Bronchial smooth muscle cell (primary cell): ENCODE measurements around the gene ENOX2. TPM values are rescaled to one million over a fixed set of nuclear protein-coding genes. Genes with fewer than 3 reads are reported as not detected.

Experiments
- total RNA-seq: library from RNA; depleted of rRNA; stranded (reverse); fragments of >200 nt; gene quantifications from 2 replicates; pipeline ENCODE4 v1.2.1, GENCODE V29; 2014

ENOX2 gene, protein sequence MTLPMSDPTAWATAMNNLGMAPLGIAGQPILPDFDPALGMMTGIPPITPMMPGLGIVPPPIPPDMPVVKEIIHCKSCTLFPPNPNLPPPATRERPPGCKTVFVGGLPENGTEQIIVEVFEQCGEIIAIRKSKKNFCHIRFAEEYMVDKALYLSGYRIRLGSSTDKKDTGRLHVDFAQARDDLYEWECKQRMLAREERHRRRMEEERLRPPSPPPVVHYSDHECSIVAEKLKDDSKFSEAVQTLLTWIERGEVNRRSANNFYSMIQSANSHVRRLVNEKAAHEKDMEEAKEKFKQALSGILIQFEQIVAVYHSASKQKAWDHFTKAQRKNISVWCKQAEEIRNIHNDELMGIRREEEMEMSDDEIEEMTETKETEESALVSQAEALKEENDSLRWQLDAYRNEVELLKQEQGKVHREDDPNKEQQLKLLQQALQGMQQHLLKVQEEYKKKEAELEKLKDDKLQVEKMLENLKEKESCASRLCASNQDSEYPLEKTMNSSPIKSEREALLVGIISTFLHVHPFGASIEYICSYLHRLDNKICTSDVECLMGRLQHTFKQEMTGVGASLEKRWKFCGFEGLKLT
- 4.9 and 5.4 TPM in 2 replicates for total RNA-seq

DNA sequence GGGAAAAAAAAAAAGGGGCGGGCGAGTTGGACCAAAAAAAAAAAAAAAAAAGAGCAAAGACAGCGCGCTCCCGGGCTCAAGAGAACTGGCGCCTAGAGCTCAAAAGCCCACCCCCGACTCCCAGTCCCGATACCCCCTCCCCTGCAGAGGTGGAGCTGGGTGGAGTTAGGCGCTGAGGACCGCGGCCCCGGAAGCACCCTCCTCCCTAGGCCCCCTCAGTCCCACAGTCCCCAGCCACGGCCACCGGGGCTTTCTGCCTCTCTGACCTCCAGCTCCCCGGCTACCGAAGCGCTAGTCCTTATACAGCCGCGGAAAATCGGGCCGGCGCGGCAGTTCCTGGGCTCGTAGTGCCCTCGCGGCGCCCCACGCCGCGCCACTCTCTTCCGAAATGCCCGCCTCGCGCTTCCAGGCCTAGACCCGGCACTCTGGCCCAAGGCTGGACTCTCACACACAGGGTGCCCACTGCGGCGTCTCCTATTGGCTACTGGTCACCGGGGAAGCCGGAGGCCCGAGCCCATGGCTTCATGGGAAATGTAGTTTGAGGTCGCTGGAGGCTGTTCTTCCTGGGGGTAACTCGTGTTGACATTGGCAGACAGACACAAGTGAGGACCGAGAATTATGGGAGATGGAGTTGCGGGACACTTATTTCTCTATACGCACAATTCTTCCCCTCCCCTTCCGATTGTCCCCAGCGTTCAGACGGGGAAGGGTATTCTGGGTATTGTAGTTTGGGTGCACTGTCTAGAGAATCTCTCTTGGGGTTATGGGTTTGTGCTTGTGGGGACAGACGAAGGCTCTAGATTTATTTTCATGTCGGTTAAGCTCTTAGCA lies at the start of gene ENOX2:
Gene ENOX2 (minus strand): TSS at position 427 of the 831 bp plus-strand sequence. CDS start 199,993 bp downstream, outside the sequence.

Other genes starting within 250 kb of the ENOX2 start
- not detected in 2 replicates for gene ARHGAP36, start 155.1 kb upstream of the ENOX2 start, total RNA-seq